CD4-positive, alpha-beta memory T cell (primary cell): ENCODE results near the gene RASA2. TPM values are rescaled to one million over a fixed set of nuclear protein-coding genes. Genes with fewer than 3 reads are reported as not detected.

Experiments
- CTCF ChIA-PET: fragments of 350-600 bp; sonication (Branson Sonifier 250); formaldehyde crosslinking; loops from one replicate; lab custom pipeline; 2021; ENCODE audit warnings: inconsistent platforms; ENCODE audit not compliant: partially characterized antibody; lab: Charles Lee
- POLR2A ChIA-PET: fragments of 350-600 bp; sonication (Branson Sonifier 250); formaldehyde crosslinking; loops from one replicate; lab custom pipeline; 2021; ENCODE audit not compliant: partially characterized antibody; lab: Charles Lee
- DNase-seq, 5 donors: peaks; one replicate each; pipeline versions ENCODE4 v3.0.0 to v3.0.0-alpha.2; 2020 to 2022; ENCODE audit warnings: mixed read lengths in 1 of 5
- H3K27ac ChIP-seq: one replicate; pipeline ENCODE4 v1.7.0; 2013; ENCODE audit warnings: low read depth, low read length
- H3K27me3 ChIP-seq: 2 replicates; pipeline ENCODE4 v1.7.0; 2013; ENCODE audit warnings: mild to moderate bottlenecking, low read length, moderate library complexity; ENCODE audit not compliant: insufficient read depth
- H3K36me3 ChIP-seq: 2 replicates; pipeline ENCODE4 v1.7.0; 2013; ENCODE audit warnings: mild to moderate bottlenecking, low read length, moderate library complexity; ENCODE audit not compliant: insufficient read depth
- H3K4me1 ChIP-seq: 2 replicates; pipeline ENCODE4 v1.7.0; 2013; ENCODE audit warnings: mild to moderate bottlenecking, low read length, moderate library complexity; ENCODE audit not compliant: insufficient read depth
- H3K4me3 ChIP-seq, 2 donors: one replicate each; pipeline ENCODE4 v1.7.0; 2013; ENCODE audit warnings: low read length in 2 of 2, mild to moderate bottlenecking in 1 of 2
- H3K9me3 ChIP-seq, 2 donors: one replicate each; pipeline ENCODE4 v1.7.0; 2013; ENCODE audit warnings: low read length in 2 of 2, control low read depth in 1 of 2; ENCODE audit not compliant: control insufficient read depth in 1 of 2
- H3K27ac Mint-ChIP-seq, 7 donors: one replicate each; pipeline ENCODE4 v1.8.0; 2020 to 2021; ENCODE audit warnings: mixed read lengths in 7 of 7, mild to moderate bottlenecking in 6 of 7, inconsistent platforms in 3 of 7, moderate library complexity in 3 of 7
- H3K27me3 Mint-ChIP-seq, 2 donors: one replicate each; pipeline ENCODE4 v1.8.0; 2020 to 2021; ENCODE audit warnings: mixed read lengths in 2 of 2
- H3K36me3 Mint-ChIP-seq, 2 donors: one replicate each; pipeline ENCODE4 v1.8.0; 2020 to 2021; ENCODE audit warnings: mixed read lengths in 2 of 2, inconsistent platforms in 1 of 2, mild to moderate bottlenecking in 1 of 2
- H3K4me1 Mint-ChIP-seq, 4 donors: one replicate each; pipeline ENCODE4 v1.8.0; 2020 to 2021; ENCODE audit warnings: mixed read lengths in 4 of 4, mild to moderate bottlenecking in 1 of 4
- H3K4me3 Mint-ChIP-seq, 8 donors: one replicate each; pipeline ENCODE4 v1.8.0; 2020 to 2021; ENCODE audit warnings: mixed read lengths in 8 of 8, mild to moderate bottlenecking in 7 of 8, moderate library complexity in 6 of 8, inconsistent platforms in 3 of 8
- H3K9me3 Mint-ChIP-seq, 8 donors: one replicate each; pipeline ENCODE4 v1.8.0; 2020 to 2021; ENCODE audit warnings: mixed read lengths in 8 of 8, mild to moderate bottlenecking in 5 of 8, inconsistent platforms in 3 of 8, moderate library complexity in 1 of 8
- intact Hi-C: fragments of 100-400 bp; cut with micrococcal nuclease; formaldehyde crosslinking; loops from one replicate; pipeline ENCODE4 v1.15.1; 2023
- polyA plus RNA-seq, 2 donors: library from polyadenylated mRNA; unstranded; fragments of 300-500 nt; fragmentation: Illumina TruSeq; gene quantifications; one replicate each; pipeline ENCODE4 v1.2.3, GENCODE V29; 2021
- total RNA-seq, 2 experiments: library from RNA; stranded (reverse); gene quantifications; one replicate each; pipeline ENCODE4 v1.2.3, GENCODE V29; 2021

RASA2 gene
- total and polyA plus RNA-seq, 4 experiments from 2014 or later: 29.4 to 80.9 (median 57.0) TPM

DNA sequence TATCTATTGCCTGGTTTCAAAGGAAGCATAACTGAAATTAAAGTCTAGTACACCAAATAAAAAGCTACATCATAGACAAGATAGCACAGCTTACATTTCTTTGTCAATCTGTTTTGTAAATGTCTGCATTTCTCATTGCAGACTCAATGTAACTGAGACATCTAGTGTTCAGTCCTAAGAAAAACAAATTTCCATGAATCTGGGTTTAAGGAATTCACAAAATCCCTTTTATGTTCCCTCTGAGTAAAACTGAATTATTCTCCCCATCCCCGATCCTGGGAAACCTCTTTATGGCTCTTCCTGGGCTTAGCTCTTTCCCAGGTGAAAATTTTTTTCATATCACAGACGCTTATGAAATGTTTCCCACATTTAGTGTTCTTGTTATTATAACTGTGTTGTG lies 21.6 kb upstream of the RASA2 start:
- CTCF ChIA-PET: interaction anchor here (0.6 to 1.5 kb wide), 5 partner anchors 13 to 180 kb away, joined by 3 to 9 read pairs (median 4); no protein-coding TSS in a partner anchor

DNA sequence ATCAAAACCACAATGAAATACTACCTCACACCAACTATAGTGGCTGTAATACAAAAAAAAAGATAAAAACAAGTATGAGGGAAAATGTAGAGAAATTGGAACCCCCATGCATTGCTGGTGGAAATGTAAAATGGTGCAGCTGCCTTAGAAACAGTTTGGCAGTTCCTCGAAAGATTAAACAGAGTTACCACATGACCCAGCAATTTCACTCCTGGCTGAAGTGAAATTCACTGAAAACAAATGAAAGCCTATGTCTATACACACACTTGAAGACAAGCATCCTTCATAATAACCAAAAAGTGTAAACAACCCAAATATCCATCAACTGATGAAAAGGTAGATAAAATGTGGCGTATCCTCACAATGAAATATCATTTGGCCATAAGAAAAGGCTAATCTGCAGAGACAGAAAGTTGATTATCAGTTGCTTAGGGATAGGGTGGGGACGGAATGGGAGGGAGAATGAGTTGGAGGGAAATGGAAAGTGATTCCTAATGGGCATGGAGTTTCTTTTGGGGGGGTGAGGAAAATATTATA lies 20.1 kb upstream of the RASA2 start:
- peaks cover 0 to 4% (median 0%) of the 10 kb centered on the region in 4 donors for H3K4me1 Mint-ChIP-seq
- H3K27me3 Mint-ChIP-seq: no peaks in the 10 kb centered on the region

More for the DNA sequence above, 21.6 kb upstream of the RASA2 start:
- intact Hi-C loops: no loop called here
- Histone ChIP-seq H3K9me3 (no peaks in the 10 kb centered on the region), H3K36me3 (no peaks in the 10 kb centered on the region), H3K4me3 (no peak overlapping the region), H3K27me3 (no peaks in the 10 kb centered on the region), H3K27ac (no peak overlapping the region), H3K4me1 (no peaks in the 10 kb centered on the region)
- peaks cover 0 to 12% (median 2%) of the 10 kb centered on the region in 4 donors for H3K4me1 Mint-ChIP-seq
- DNase-seq: no peak
- H3K9me3 Mint-ChIP-seq: peaks cover 0 to 13% (median 6%) of the 10 kb centered on the region in 8 donors
- H3K27me3 Mint-ChIP-seq: no peaks in the 10 kb centered on the region
- no peak overlapping the region for H3K27ac Mint-ChIP-seq
- H3K4me3 Mint-ChIP-seq: no peak overlapping the region
- H3K36me3 Mint-ChIP-seq: peaks cover 0 to 4% of the 10 kb centered on the region in 2 donors
- POLR2A ChIA-PET: no interaction called here

DNA sequence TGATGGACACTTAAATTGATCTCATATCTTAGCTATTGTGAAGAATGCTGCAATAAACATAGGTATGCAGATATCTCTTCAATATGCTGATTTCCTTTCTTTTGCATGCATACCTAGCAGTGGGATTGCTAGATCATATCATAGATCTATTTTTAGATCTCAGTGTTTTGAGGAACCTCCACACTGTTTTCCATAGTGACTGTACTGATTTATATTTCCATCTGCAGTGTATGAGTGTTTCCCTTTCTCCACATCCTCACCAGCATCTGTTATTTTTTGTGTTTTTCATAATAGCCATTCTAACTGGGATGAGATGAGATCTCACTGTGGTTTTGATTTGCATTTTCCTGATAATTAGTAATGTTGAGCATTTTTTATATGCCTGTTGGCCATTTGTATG lies 17.1 kb upstream of the RASA2 start:
- Histone ChIP-seq H3K27me3 (no peaks in the 10 kb centered on the region), H3K36me3 (no peaks in the 10 kb centered on the region), H3K4me3 (no peak overlapping the region), H3K9me3 (no peaks in the 10 kb centered on the region), H3K27ac (no peak overlapping the region), H3K4me1 (no peaks in the 10 kb centered on the region)
- Mint-ChIP-seq H3K36me3 (no peaks in the 10 kb centered on the region), H3K27me3 (no peaks in the 10 kb centered on the region), H3K9me3 (peaks cover 0 to 4% (median 0%) of the 10 kb centered on the region in 8 donors), H3K4me1 (peaks cover 3 to 8% (median 4%) of the 10 kb centered on the region in 4 donors), H3K4me3 (no peak overlapping the region), H3K27ac (no peak overlapping the region)
- POLR2A ChIA-PET: no interaction called here
- CTCF ChIA-PET: interaction anchor here (2.0 to 9.0 kb wide), 2 partner anchors 10 to 92 kb away, joined by 15 to 163 read pairs; no protein-coding TSS in a partner anchor
- intact Hi-C loops: no loop called here
- no peak for DNase-seq

More for the DNA sequence above, 20.1 kb upstream of the RASA2 start:
- H3K4me1 ChIP-seq: no peaks in the 10 kb centered on the region
- CTCF ChIA-PET: interaction anchor here (1.0 to 9.0 kb wide), 3 partner anchors 12 to 95 kb away, joined by 3 to 163 read pairs (median 5); no protein-coding TSS in a partner anchor
- H3K36me3 Mint-ChIP-seq: peaks cover 0 to 4% of the 10 kb centered on the region in 2 donors
- no peak overlapping the region for H3K27ac Mint-ChIP-seq
- POLR2A ChIA-PET: no interaction called here
- DNase-seq: no peak
- no peak overlapping the region for H3K4me3 Mint-ChIP-seq
- no peaks in the 10 kb centered on the region for H3K36me3 ChIP-seq
- H3K9me3 ChIP-seq: no peaks in the 10 kb centered on the region
- intact Hi-C loops: no loop called here
- H3K27me3 ChIP-seq: no peaks in the 10 kb centered on the region
- no peak overlapping the region for H3K4me3 ChIP-seq
- H3K27ac ChIP-seq: no peak overlapping the region
- peaks cover 0 to 13% (median 6%) of the 10 kb centered on the region in 8 donors for H3K9me3 Mint-ChIP-seq

DNA sequence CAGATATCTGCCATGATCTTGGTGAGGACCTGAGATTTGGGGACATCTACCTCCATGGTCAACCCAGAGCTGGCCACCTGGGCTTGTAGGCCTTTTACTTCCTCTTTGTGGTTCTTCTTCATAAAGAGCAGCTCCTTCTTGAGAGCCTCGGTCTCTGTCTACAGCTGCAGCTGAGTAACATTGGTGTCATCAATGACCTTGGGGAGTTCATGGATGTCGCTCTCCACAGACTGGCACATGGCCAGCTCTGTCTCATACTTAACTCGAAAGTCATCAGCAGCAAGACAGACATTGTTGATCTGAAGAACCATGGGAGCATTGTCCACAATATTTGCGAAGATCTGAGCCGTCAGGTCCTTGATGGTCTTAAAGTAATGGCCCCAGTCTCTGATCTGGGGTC lies 15.7 kb upstream of the RASA2 start:
- no peaks in the 10 kb centered on the region for H3K27me3 ChIP-seq
- intact Hi-C loops: no loop called here
- no peak overlapping the region for H3K27ac ChIP-seq
- peaks cover 12% of the 10 kb centered on the region for H3K4me1 ChIP-seq
- Mint-ChIP-seq H3K4me3 (no peak overlapping the region), H3K27ac (no peak overlapping the region), H3K4me1 (peaks cover 12 to 20% (median 16%) of the 10 kb centered on the region in 4 donors), H3K9me3 (no peaks in the 10 kb centered on the region), H3K27me3 (no peaks in the 10 kb centered on the region), H3K36me3 (no peaks in the 10 kb centered on the region)
- ChIA-PET POLR2A (no interaction called here), CTCF (interaction anchor here (0.6 to 9.0 kb wide), 6 partner anchors 10 to 90 kb away, joined by 3 to 163 read pairs (median 4); no protein-coding TSS in a partner anchor)
- H3K36me3 ChIP-seq: no peaks in the 10 kb centered on the region
- no peak overlapping the region for H3K4me3 ChIP-seq
- H3K9me3 ChIP-seq: no peaks in the 10 kb centered on the region
- no peak for DNase-seq

DNA sequence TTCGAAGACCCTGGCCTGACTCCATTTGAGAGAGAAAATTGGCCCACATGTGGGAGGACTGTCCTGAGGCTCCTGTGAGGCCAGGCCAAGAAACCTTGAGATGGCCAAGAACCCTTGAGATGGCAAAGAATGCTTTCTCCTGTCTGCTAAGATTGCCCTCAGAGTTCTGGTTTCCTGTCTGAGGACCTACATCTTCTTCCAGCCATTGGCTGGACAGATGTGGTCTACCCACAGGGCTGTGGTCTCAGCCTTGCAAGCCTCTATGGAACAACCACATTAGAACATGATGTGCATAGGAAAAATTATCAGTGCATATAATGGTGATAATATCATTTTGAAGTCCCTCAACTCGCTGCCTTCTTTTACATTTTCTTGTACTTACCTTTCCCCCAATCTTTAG lies 10.8 kb upstream of the RASA2 start:
- Mint-ChIP-seq H3K4me1 (peaks cover 13 to 38% (median 26%) of the 10 kb centered on the region in 4 donors), H3K27ac (peak overlapping the region in 3 of 7 donors; percentile 37 to 80 (median 69)), H3K27me3 (no peaks in the 10 kb centered on the region), H3K9me3 (no peaks in the 10 kb centered on the region), H3K36me3 (no peaks in the 10 kb centered on the region), H3K4me3 (peak overlapping the region in 4 of 8 donors; percentile 32 to 47 (median 40))
- Histone ChIP-seq H3K27ac (no peak overlapping the region), H3K4me3 (no peak overlapping the region), H3K27me3 (no peaks in the 10 kb centered on the region), H3K36me3 (no peaks in the 10 kb centered on the region), H3K4me1 (peaks cover 23% of the 10 kb centered on the region), H3K9me3 (no peaks in the 10 kb centered on the region)
- no peak for DNase-seq
- ChIA-PET CTCF (interaction anchor here (1.0 to 9.0 kb wide), 7 partner anchors 11 to 131 kb away, joined by 3 to 163 read pairs (median 4); partner anchors contain the start of gene RASA2), POLR2A (no interaction called here)
- intact Hi-C loops: loop anchor here (5.0 kb wide), 1 partner anchor 261 kb away; the partner anchor contains the start of gene RNF7

DNA sequence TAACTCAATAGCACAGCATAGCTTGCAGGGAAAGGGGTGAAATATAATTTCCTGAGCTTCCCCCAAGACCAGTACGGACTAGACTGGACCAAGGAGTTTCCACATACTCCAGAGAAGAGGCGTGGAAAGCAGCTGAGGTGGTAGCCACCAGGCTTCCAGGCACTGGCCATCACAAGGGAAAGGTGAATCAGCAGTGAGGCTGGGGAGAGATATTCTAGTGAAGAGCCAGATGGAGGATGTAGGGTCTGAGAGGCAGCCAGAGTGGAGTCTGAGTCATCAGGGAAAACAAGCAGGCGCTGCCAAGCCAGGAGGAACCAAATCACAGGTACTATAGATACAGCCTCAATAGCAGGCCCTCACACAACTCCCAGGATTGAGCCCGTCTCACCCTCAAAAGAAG lies 9.6 kb upstream of the RASA2 start:
- Mint-ChIP-seq H3K4me1 (peaks cover 13 to 38% (median 26%) of the 10 kb centered on the region in 4 donors), H3K4me3 (no peak overlapping the region), H3K9me3 (no peaks in the 10 kb centered on the region), H3K27me3 (no peaks in the 10 kb centered on the region), H3K27ac (peak overlapping the region in 1 of 7 donors; percentile 57), H3K36me3 (no peaks in the 10 kb centered on the region)
- no peak overlapping the region for H3K4me3 ChIP-seq
- CTCF ChIA-PET: interaction anchor here (1.0 to 2.4 kb wide), 5 partner anchors 10 to 84 kb away, joined by 3 to 12 read pairs (median 4); partner anchors contain the start of gene RASA2
- no peaks in the 10 kb centered on the region for H3K36me3 ChIP-seq
- no peaks in the 10 kb centered on the region for H3K27me3 ChIP-seq
- no peak for DNase-seq
- H3K9me3 ChIP-seq: no peaks in the 10 kb centered on the region
- peaks cover 23% of the 10 kb centered on the region for H3K4me1 ChIP-seq
- no peak overlapping the region for H3K27ac ChIP-seq
- POLR2A ChIA-PET: interaction anchor here (0.6 to 1.4 kb wide), 2 partner anchors 10 to 204 kb away, joined by 3 to 5 read pairs; no protein-coding TSS in a partner anchor
- intact Hi-C loops: loop anchor here (5.0 kb wide), 1 partner anchor 260 kb away; the partner anchor contains the start of gene RNF7

DNA sequence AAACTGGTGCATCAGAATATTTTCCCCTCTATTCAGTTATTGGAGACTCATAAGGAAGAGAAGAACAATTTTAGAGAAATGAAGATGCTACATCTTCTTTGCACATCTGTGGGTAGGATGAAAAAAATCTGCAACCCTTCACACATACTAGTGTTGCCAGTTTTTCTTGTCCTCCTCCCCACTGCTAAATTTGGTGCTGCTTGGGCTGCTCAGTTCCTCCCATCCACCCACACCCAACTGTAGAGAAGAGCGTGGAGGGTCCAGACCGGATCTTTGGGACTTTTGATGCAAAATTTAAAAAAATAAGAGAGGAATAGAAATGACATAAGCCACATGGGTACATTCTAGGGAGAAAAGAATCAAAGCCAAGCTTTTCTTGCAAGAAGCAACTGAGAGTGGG lies 8.7 kb upstream of the RASA2 start:
- intact Hi-C loops: loop anchor here (5.0 kb wide), 1 partner anchor 259 kb away; the partner anchor contains the start of gene RNF7
- POLR2A ChIA-PET: interaction anchor here (1.4 kb wide), 1 partner anchor 10 kb away, joined by 5 read pairs; no protein-coding TSS in a partner anchor
- H3K9me3 ChIP-seq: no peaks in the 10 kb centered on the region
- Mint-ChIP-seq H3K9me3 (no peaks in the 10 kb centered on the region), H3K27ac (peak overlapping the region in 1 of 7 donors; percentile 41), H3K4me1 (peaks cover 13 to 38% (median 26%) of the 10 kb centered on the region in 4 donors), H3K4me3 (no peak overlapping the region), H3K27me3 (no peaks in the 10 kb centered on the region), H3K36me3 (no peaks in the 10 kb centered on the region)
- H3K27me3 ChIP-seq: no peaks in the 10 kb centered on the region
- peaks cover 23% of the 10 kb centered on the region for H3K4me1 ChIP-seq
- no peak for DNase-seq
- H3K36me3 ChIP-seq: no peaks in the 10 kb centered on the region
- H3K27ac ChIP-seq: no peak overlapping the region
- no peak overlapping the region for H3K4me3 ChIP-seq
- CTCF ChIA-PET: interaction anchor here (0.6 to 2.4 kb wide), 3 partner anchors 83 to 730 kb away, joined by 3 to 12 read pairs (median 4); no protein-coding TSS in a partner anchor
